Hepatocyte (in vitro differentiated cells): ENCODE measurements around the gene MAGI3. TPM values are rescaled to one million over a fixed set of nuclear protein-coding genes. Genes with fewer than 3 reads are reported as not detected.
"Not testable (repeated sequence)": the region's sequence is repeated elsewhere in the genome, so short reads cannot be mapped to it uniquely, and the experiment has no call there.

ENCODE experiments used
- DNase-seq: peaks from one replicate; pipeline ENCODE4 v3.0.0-alpha.2; 2016; ENCODE audit warnings: low spot score
- H2AFZ ChIP-seq: fragments of 200-600 bp; sonication (generic); 2 replicates; pipeline ENCODE4 v1.6.0; 2016; ENCODE audit warnings: antibody characterized with exemption, mild to moderate bottlenecking
- H3K27ac ChIP-seq: fragments of 200-600 bp; sonication (generic); 2 replicates; pipeline ENCODE4 v1.5.1; 2016; ENCODE audit warnings: mild to moderate bottlenecking
- H3K27me3 ChIP-seq: fragments of 200-600 bp; sonication (generic); 2 replicates; pipeline ENCODE4 v1.6.1; 2016
- H3K36me3 ChIP-seq: fragments of 200-600 bp; sonication (generic); replicated peaks from 2 replicates; pipeline ENCODE4 v1.5.1; 2016; ENCODE audit warnings: low read depth; ENCODE audit not compliant: insufficient read depth
- H3K4me1 ChIP-seq: fragments of 200-600 bp; sonication (generic); 2 replicates; pipeline ENCODE4 v1.5.1; 2016; ENCODE audit warnings: mild to moderate bottlenecking, moderate library complexity; ENCODE audit not compliant: insufficient read depth
- H3K4me2 ChIP-seq: fragments of 200-600 bp; sonication (generic); 2 replicates; pipeline ENCODE4 v1.6.0; 2016
- H3K4me3 ChIP-seq: fragments of 200-600 bp; sonication (generic); 2 replicates; pipeline ENCODE4 v1.5.1; 2016; ENCODE audit warnings: mild to moderate bottlenecking
- H3K79me2 ChIP-seq: fragments of 200-600 bp; sonication (generic); 2 replicates; pipeline ENCODE4 v1.6.0; 2017; ENCODE audit warnings: mild to moderate bottlenecking
- H3K9me2 ChIP-seq: fragments of 200-600 bp; sonication (generic); replicated peaks from 2 replicates; pipeline ENCODE4 v1.6.0; 2017; ENCODE audit warnings: mild to moderate bottlenecking; ENCODE audit not compliant: insufficient read depth
- H3K9me3 ChIP-seq: fragments of 200-600 bp; sonication (generic); 2 replicates; pipeline ENCODE4 v1.5.1; 2016; ENCODE audit warnings: low read depth, mild to moderate bottlenecking
- H4K20me1 ChIP-seq: fragments of 200-600 bp; sonication (generic); 2 replicates; pipeline ENCODE4 v1.6.0; 2016; ENCODE audit warnings: mild to moderate bottlenecking; ENCODE audit not compliant: insufficient read depth, poor library complexity, severe bottlenecking
- EZH2 ChIP-seq: fragments of 200-600 bp; sonication (generic); IDR thresholded peaks from 2 replicates; pipeline ENCODE4 v1.6.1; 2016; ENCODE audit warnings: antibody characterized with exemption, mild to moderate bottlenecking, borderline replicate concordance
- EZH2phosphoT487 ChIP-seq: fragments of 200-600 bp; sonication (generic); IDR thresholded peaks from one replicate; pipeline ENCODE4 v1.6.1; 2018; ENCODE audit warnings: antibody characterized with exemption, mild to moderate bottlenecking, low read depth, moderate library complexity; ENCODE audit not compliant: unreplicated experiment, severe bottlenecking
- WGBS: methylation state at CpG from one replicate; pipeline ENCODE4 v1.1.6; 2016; ENCODE audit warnings: low lambda C conversion rate; ENCODE audit errors: missing lambda C conversion rate; 5-methylcytosine and 5-hydroxymethylcytosine counted together
- polyA plus RNA-seq: library from polyadenylated mRNA; unstranded; fragments of >200 nt; fragmentation: Nextera tagmentation; extraction: Ambion mirVana; gene quantifications from 2 replicates; pipeline ENCODE4 v1.2.1, GENCODE V29; 2016
- total RNA-seq: library from RNA; depleted of rRNA; stranded (reverse); fragments of >200 nt; gene quantifications from 2 replicates; pipeline ENCODE4 v1.2.3, GENCODE V29; 2014
- TF ChIP-seq, protein P1 (sequence below): fragments of 200-600 bp; sonication (generic); IDR thresholded peaks from 2 replicates; pipeline ENCODE4 v1.5.1; 2016; ENCODE audit warnings: antibody characterized with exemption, mild to moderate bottlenecking; ENCODE audit not compliant: poor library complexity

MAGI3 gene
- total and polyA plus RNA-seq, 2 experiments from 2014 or later = 15.9 to 22.4 TPM

DNA sequence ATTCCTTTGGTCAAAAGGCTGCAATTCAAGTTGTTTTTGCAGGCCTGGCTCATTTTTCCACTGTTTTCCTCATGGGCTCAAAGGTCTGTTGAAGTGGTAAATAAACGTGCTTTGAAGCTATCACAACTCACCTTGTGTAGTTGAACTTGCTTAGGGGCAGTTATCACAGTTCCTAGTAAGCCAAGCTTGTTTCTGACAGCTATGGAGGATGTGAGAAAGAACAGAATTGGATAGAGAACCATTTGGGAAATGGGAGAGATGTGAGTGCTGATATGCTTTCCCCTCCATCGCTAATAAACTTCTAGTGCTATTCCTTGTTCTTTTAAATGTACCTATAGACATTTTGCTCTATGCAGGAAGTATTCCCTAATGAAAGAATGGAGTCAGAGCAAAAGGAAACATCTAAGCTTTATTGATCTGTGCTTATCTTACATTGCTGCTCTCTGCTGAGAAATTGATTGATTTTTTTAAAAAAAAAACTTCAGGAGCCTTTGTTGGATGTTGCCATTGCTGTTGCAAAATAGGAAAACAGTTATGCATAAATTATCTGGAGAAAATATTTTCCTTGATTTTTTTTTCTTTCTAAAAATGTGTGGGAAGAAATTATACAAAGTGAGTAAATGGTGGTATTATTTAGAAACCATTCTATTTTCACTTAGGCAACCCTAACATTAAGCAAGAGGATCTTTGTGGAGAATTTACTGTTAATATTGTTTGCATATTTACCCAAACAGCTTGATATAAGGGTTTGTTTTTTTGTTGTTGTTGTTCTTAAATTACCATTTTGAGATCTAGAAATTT lies 118.2 kb downstream of the MAGI3 start:
- Histone ChIP-seq H3K9me2 (no peaks in the 10 kb centered on the region), H3K36me3 (no peaks in the 10 kb centered on the region), H3K79me2 (peaks cover 66% of the 10 kb centered on the region), H4K20me1 (no peaks in the 10 kb centered on the region), H3K27ac (peak overlapping the region; percentile 38), H3K4me2 (peak overlapping the region; percentile 58), H3K4me1 (peaks cover 8% of the 10 kb centered on the region), H3K4me3 (no peak overlapping the region), H3K9me3 (no peaks in the 10 kb centered on the region), H3K27me3 (no peaks in the 10 kb centered on the region), H2AFZ (no peak overlapping the region)
- TF ChIP-seq EZH2phosphoT487 (no peak), EZH2 (no peak)
- TF ChIP-seq, protein P1, sequence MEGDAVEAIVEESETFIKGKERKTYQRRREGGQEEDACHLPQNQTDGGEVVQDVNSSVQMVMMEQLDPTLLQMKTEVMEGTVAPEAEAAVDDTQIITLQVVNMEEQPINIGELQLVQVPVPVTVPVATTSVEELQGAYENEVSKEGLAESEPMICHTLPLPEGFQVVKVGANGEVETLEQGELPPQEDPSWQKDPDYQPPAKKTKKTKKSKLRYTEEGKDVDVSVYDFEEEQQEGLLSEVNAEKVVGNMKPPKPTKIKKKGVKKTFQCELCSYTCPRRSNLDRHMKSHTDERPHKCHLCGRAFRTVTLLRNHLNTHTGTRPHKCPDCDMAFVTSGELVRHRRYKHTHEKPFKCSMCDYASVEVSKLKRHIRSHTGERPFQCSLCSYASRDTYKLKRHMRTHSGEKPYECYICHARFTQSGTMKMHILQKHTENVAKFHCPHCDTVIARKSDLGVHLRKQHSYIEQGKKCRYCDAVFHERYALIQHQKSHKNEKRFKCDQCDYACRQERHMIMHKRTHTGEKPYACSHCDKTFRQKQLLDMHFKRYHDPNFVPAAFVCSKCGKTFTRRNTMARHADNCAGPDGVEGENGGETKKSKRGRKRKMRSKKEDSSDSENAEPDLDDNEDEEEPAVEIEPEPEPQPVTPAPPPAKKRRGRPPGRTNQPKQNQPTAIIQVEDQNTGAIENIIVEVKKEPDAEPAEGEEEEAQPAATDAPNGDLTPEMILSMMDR = no peak
- WGBS = 17% methylated on average over 2 of the region's 2 CpGs
- peak; percentile 25 for DNase-seq

DNA sequence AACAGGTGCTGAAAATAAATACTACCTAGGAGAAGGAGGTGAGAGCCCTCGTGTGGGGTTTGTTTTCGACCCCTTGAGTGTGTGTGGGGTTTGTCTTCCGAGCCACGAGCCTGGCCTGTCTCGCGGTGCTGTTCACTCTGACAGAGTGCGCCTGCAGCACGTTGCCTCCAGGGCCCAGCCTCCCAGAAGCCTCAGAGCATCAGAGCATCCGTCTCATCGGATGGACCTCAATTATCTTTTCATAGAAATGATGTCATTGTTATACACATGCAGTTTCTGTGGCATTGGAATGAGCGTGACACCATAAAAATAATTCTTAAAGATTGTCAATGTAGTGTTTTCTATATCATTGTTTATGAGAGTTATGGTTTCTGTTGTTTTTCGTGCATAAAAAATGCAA lies 119.5 kb downstream of the MAGI3 start:
- H3K27me3 ChIP-seq, H3K4me1 ChIP-seq, H3K36me3 ChIP-seq, H4K20me1 ChIP-seq, H3K9me2 ChIP-seq, H2AFZ ChIP-seq, H3K27ac ChIP-seq, H3K4me3 ChIP-seq, H3K9me3 ChIP-seq, DNase-seq, H3K4me2 ChIP-seq: not testable (repeated sequence)
- 81% methylated on average over 8 of the region's 12 CpGs for WGBS
- peaks cover 57% of the 10 kb centered on the region for H3K79me2 ChIP-seq

DNA sequence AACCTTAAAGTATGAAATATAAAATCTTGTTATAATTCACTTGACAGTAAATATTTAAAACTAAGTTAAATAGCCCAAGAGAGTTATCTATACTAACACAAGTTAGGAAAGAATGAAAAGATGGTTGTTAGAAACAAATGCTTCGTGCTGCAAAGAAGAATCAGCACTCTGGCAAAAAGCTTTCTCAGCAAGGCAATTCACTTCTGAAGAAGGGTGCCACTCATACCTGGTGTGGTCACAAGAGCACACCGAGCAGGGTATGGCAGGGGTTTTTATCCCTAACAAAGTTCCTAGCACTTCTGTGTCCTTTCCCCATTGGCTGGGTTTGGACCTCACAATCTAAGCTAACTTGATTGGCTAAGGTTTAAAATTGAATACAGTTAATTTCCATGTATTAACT lies 121.0 kb downstream of the MAGI3 start:
- Histone ChIP-seq H3K27me3 (no peaks in the 10 kb centered on the region), H3K9me2 (no peaks in the 10 kb centered on the region), H2AFZ (no peak overlapping the region), H3K4me2 (no peak overlapping the region), H3K4me1 (peaks cover 8% of the 10 kb centered on the region), H3K4me3 (no peak overlapping the region), H3K79me2 (peaks cover 49% of the 10 kb centered on the region), H4K20me1 (no peaks in the 10 kb centered on the region), H3K36me3 (no peaks in the 10 kb centered on the region), H3K9me3 (no peaks in the 10 kb centered on the region), H3K27ac (no peak overlapping the region)
- TF ChIP-seq EZH2phosphoT487 (no peak), EZH2 (no peak)
- TF ChIP-seq, protein P1 = no peak
- DNase-seq = no peak
- 88% methylated on average over 2 of the region's 2 CpGs for WGBS

DNA sequence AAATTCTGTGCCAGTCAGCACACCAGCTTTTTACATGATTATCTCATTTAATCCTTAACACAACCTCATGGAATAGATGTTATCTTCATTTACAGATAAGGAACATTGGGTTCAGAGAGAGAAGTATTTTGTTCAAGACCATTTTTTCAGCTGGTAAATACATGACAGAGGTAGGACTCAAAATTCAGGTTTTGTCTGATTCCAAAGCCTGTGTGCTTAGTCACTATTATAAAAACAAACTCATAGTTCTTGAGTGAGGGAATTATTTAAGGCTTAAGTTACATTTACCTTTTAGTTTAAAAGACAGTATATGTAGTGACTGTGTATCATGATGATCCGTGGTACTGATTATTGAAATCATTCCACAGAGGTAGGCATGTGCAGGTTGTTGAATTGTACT lies 125.2 kb downstream of the MAGI3 start:
- Histone ChIP-seq H3K4me2 (no peak overlapping the region), H3K36me3 (no peaks in the 10 kb centered on the region), H3K27me3 (no peaks in the 10 kb centered on the region), H2AFZ (no peak overlapping the region), H3K27ac (peak overlapping the region; percentile 12), H3K79me2 (peaks cover 59% of the 10 kb centered on the region), H3K4me1 (peaks cover 9% of the 10 kb centered on the region), H3K9me2 (no peaks in the 10 kb centered on the region), H3K9me3 (no peaks in the 10 kb centered on the region), H3K4me3 (no peak overlapping the region), H4K20me1 (no peaks in the 10 kb centered on the region)
- TF ChIP-seq EZH2 (no peak), EZH2phosphoT487 (no peak)
- TF ChIP-seq, protein P1 = no peak
- WGBS = 55% methylated on average over 1 of the region's 1 CpG
- no peak for DNase-seq
